Urinary bladder (tissue), 4 donors: ENCODE data around the gene HOXB3. TPM values are rescaled to one million over a fixed set of nuclear protein-coding genes. Genes with fewer than 3 reads are reported as not detected.

Experiments used
- DNase-seq: peaks from one replicate; pipeline ENCODE4 v3.0.0-alpha.2; 2015; ENCODE audit errors: extremely low spot score
- H3K27ac ChIP-seq: one replicate; pipeline ENCODE4 v1.5.1; 2013; ENCODE audit warnings: low read depth, mild to moderate bottlenecking, moderate library complexity
- H3K36me3 ChIP-seq: one replicate; pipeline ENCODE4 v1.6.1; 2013; ENCODE audit warnings: mild to moderate bottlenecking, moderate library complexity; ENCODE audit not compliant: insufficient read depth
- H3K4me1 ChIP-seq: one replicate; pipeline ENCODE4 v1.6.1; 2013; ENCODE audit warnings: mild to moderate bottlenecking, moderate library complexity; ENCODE audit not compliant: insufficient read depth
- H3K4me3 ChIP-seq: one replicate; pipeline ENCODE4 v1.5.1; 2013; ENCODE audit warnings: low read depth, low read length
- WGBS: extraction: QIAGEN DNeasy Blood & Tissue Kit; methylation state at CpG from one replicate; pipeline ENCODE4 v1.1.7; 2013; 5-methylcytosine and 5-hydroxymethylcytosine counted together
- polyA plus RNA-seq: library from polyadenylated mRNA; stranded (reverse); fragments of 200-250 nt; gene quantifications from one replicate; pipeline ENCODE4 v1.2.3, GENCODE V29; 2013
- total RNA-seq: library from RNA; depleted of rRNA; stranded (reverse); fragments of >200 nt; gene quantifications from one replicate; pipeline ENCODE4 v1.2.3, GENCODE V29; 2014
- donor health status: healthy with polysubstance abuse.
- donor health status: healthy.

The HOXB3 gene
- total and polyA plus RNA-seq, 2 donors = 6.1 to 10.8 TPM

GRCh38 chr17:48611681-48612455 lies 21.8 kb upstream of the HOXB3 start:
- Histone ChIP-seq H3K4me1 (no peaks in the 10 kb centered on the region), H3K27ac (peak overlapping the region; percentile 31), H3K4me3 (peak overlapping the region; percentile 45), H3K36me3 (no peaks in the 10 kb centered on the region)
- 4% methylated on average over 36 of the region's 36 CpGs for WGBS
- no peak for DNase-seq

GRCh38 chr17:48611213-48611612 lies 21.2 kb upstream of the HOXB3 start:
- Histone ChIP-seq H3K36me3 (no peaks in the 10 kb centered on the region), H3K27ac (peak overlapping the region; percentile 28), H3K4me1 (no peaks in the 10 kb centered on the region), H3K4me3 (peak overlapping the region; percentile 45)
- no peak for DNase-seq
- 3% methylated on average over 22 of the region's 22 CpGs for WGBS

DNA sequence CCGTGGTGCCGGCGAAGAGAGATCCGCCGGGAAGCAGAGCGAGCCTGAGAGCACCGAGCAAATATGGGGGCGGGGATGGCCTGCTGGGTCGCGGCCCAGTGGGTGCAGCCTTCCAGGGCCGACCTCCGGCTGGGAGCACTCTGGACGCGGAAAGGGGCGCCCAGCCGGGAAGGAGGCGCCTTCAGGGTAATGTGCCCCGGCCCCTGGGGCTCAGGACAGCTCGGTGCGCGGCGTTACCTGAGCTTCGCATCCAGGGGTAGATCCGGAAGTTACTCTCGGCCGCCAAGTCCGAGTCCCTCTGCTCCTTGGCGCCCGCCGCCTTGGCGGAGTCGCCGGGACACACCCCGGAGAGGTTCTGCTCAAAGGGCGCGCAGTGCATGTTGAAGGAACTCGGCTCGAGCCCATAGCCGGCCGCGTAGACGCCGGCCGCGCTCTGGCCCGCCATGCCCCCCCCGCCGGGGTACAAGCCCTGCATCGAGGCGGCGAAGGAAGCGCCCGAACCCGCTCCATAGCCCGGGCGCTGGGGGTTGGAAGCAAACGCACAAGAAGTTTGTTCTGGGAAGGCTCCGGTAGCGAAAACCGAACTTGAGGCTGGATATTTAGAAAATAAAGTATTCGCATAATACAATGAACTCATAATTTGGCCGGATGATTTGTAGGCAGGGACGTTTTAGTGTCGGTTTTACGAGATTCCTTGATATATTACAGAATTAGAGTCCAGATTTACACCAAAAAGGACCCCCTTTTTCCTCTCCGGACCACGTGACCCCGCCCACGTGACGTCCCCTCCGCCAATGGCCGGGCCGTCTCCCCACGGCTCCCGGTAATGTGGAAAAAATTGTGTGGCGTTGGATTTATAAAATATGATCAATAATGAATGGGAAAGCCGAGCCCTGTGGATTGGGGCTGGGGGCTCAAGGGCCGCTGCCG lies 20.5 kb upstream of the HOXB3 start, which contains the start of gene HOXB7:
TSS of gene HOXB7 (minus strand) at position 736 of the 930 bp plus-strand sequence. CDS start at position 637, 99 bp downstream.
- DNase-seq = no peak
- Histone ChIP-seq H3K4me3 (peak within 1 kb of the TSS; percentile 45), H3K27ac (peak within 1 kb of the TSS; percentile 71), H3K36me3 (no peaks in the 10 kb centered on the region), H3K4me1 (no peaks in the 10 kb centered on the region)
- WGBS = under 1% methylated on average over 79 of the region's 79 CpGs

DNA sequence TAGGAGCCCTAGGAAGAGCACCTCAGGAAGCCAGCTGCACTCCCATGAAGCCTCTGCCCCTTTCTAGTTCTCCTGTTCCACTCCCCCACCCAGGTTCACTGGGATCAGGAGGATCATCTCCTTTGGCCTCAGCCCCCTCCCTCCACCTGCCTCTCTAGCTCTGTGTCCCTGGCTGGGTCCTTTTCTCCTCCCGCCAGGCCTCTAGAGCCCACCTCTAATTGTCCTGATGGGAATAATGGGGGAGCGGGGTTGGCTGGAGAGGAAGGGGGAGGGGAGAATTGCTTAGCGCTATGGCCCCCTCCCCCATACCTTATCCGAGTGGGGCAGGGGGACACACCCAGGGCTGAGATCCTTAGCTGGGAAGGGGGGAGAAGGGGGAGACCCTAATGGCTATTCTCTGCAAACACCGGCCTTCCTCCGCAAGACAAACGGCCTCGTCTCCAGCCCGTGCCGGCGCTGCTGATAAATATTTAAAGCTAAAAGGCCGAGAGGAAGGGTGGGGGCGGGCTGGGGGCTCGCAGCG lies 19.8 kb upstream of the HOXB3 start:
- H3K36me3 ChIP-seq = no peaks in the 10 kb centered on the region
- H3K4me1 ChIP-seq = no peaks in the 10 kb centered on the region
- H3K4me3 ChIP-seq = peak overlapping the region; percentile 45
- peak overlapping the region; percentile 62 for H3K27ac ChIP-seq
- WGBS = 5% methylated on average over 15 of the region's 15 CpGs
- DNase-seq = no peak

GRCh38 chr17:48609033-48609432 lies 19.0 kb upstream of the HOXB3 start:
- no peaks in the 10 kb centered on the region for H3K4me1 ChIP-seq
- DNase-seq = no peak
- H3K4me3 ChIP-seq = no peak overlapping the region
- no peak overlapping the region for H3K27ac ChIP-seq
- no peaks in the 10 kb centered on the region for H3K36me3 ChIP-seq

- no peak for DNase-seq
- Histone ChIP-seq H3K36me3 (no peaks in the 10 kb centered on the region), H3K27ac (no peak overlapping the region), H3K4me3 (no peak overlapping the region), H3K4me1 (no peaks in the 10 kb centered on the region)
- 93% methylated on average over 1 of the region's 1 CpG for WGBS
Observed at GRCh38 chr17:48608494-48608834, 18.4 kb upstream of the HOXB3 start.

- WGBS = 70% methylated on average over 9 of the region's 9 CpGs
- Histone ChIP-seq H3K4me3 (no peak overlapping the region), H3K27ac (no peak overlapping the region)
Observed at GRCh38 chr17:48606892-48607614, 17.0 kb upstream of the HOXB3 start.

DNA sequence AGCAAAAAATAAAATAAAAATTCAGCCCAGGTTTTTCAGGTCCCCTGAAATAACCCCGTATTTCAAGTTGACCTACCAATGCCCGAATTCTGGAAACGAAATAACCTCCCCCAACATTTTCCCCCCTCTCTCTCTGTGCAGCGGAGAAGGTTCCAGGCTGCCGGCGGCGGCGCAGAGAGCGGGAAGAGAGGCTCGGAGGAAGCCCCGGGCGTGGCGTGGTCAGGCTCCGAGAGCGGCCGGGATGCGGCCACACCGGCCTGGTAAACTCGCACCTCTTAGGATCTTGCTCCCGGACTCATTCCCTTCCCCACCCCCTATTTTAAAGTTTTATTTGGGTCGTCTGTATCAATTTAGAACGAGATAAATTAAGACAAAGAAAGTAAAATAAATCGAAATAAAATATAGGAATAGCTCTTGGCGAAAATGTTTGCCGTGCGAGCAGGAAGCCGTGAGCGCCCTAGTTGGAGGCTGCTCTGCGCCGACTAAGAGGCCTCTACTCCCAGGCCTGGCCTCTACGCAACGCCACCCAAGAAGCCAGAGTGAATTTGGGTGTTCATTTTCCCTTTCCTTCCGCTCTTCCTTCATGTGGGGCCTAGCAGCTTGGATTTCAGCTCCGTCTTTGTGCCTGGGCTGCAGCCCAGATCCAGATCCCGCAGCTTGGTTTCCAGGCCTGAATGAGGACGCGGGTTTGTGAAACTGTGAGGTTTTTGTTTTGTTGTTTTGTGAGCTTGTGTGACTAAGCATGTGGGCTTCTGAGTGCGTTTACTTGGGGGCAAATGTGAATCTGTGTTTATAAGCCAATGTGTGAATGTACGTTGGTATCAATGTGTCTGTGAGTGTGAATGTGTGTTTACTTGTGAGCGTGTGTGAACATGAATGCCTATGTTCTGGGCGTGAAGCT lies 16.2 kb upstream of the HOXB3 start:
- no peaks in the 10 kb centered on the region for H3K36me3 ChIP-seq
- WGBS = 36% methylated on average over 41 of the region's 41 CpGs
- H3K4me1 ChIP-seq = no peaks in the 10 kb centered on the region
- no peak for DNase-seq
- H3K4me3 ChIP-seq = no peak overlapping the region
- H3K27ac ChIP-seq = no peak overlapping the region

More at GRCh38 chr17:48606892-48607614, 17.0 kb upstream of the HOXB3 start:
- Histone ChIP-seq H3K36me3 (no peaks in the 10 kb centered on the region), H3K4me1 (no peaks in the 10 kb centered on the region)
- no peak for DNase-seq

- Histone ChIP-seq H3K4me1 (no peaks in the 10 kb centered on the region), H3K36me3 (no peaks in the 10 kb centered on the region), H3K27ac (no peak overlapping the region), H3K4me3 (no peak overlapping the region)
- no peak for DNase-seq
- WGBS = 27% methylated on average over 10 of the region's 10 CpGs
Observed at GRCh38 chr17:48605409-48605919, 15.4 kb upstream of the HOXB3 start.

- no peak for DNase-seq
- Histone ChIP-seq H3K4me3 (peak within 1 kb of the TSS; percentile 33), H3K27ac (peak within 1 kb of the TSS; percentile 6), H3K36me3 (no peaks in the 10 kb centered on the region), H3K4me1 (no peaks in the 10 kb centered on the region)
- 9% methylated on average over 16 of the region's 16 CpGs for WGBS
Observed at GRCh38 chr17:48604770-48605329, 14.8 kb upstream of the HOXB3 start, which contains the start of gene HOXB6. Gene HOXB6, minus strand, starts transcription at chr17:48604986. Its CDS starts 6,836 bp downstream, at chr17:48598150.

GRCh38 chr17:48603959-48604769 lies 14.1 kb upstream of the HOXB3 start:
- H3K4me1 ChIP-seq = no peaks in the 10 kb centered on the region
- H3K36me3 ChIP-seq = no peaks in the 10 kb centered on the region
- WGBS = 3% methylated on average over 21 of the region's 21 CpGs
- peak overlapping the region; percentile 6 for H3K27ac ChIP-seq
- DNase-seq = no peak
- H3K4me3 ChIP-seq = peak overlapping the region; percentile 33
